ENCODE measurements around the gene NKD2.

NKD2 gene

DNA sequence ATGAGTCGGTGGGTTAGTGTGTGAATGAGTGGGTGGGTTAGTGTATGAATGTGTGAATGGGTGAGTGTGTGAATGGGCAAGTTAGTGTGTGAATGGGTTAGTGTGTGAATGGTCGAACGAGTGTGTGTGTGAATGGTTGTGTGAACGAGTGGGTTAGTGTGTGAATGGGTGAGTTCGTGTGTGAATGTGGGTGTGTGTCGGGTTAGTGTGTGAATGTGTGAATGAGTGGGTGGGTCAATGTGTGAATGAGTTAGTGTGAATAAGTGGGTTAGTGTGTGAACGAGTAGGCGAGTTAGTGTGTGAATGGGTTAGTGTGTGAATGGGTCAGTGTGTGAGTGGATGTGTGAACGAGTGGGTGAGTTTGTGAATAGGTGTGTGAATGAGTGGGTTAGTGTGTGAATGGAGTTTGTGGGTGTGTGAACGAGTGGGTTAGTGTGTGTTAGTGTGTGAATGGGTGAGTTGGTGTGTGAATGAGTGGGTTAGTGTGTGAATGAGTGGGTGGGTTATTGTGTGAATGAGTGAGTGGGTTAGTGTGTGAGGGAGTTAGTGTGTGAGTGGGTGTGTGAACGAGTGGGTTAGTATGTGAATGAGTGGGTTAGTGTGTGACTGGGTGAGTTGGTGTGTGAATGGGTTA, 38.8 kb downstream of the NKD2 start:
- DNase-seq = no peak

DNA sequence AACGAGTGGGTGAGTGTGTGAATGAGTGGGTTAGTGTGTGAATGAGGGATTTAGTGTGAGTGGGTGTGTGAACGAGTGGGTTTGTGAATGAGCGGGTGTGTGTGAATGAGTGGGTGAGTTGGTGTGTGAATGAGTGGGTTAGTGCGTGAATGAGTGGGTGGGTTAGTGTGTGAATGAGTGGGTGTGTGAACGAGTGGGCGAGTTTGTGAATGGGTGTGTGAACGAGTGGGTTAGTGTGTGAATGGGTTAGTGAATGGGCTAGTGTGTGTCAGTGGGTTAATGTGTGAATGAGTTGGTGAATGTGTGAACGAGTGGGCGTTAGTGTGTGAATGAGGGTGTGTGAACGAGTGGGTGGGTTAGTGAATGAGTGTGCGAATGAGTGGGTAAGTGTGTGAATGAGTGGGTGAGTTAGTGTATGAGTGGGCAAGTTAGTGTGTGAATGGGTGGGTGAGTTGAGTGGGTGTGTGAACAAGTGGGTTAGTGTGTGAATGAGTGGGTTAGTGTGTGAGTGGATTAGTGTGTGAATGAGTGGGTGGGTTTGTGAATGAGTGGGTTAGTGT, 39.6 kb downstream of the NKD2 start:
- DNase-seq = no peak

DNA sequence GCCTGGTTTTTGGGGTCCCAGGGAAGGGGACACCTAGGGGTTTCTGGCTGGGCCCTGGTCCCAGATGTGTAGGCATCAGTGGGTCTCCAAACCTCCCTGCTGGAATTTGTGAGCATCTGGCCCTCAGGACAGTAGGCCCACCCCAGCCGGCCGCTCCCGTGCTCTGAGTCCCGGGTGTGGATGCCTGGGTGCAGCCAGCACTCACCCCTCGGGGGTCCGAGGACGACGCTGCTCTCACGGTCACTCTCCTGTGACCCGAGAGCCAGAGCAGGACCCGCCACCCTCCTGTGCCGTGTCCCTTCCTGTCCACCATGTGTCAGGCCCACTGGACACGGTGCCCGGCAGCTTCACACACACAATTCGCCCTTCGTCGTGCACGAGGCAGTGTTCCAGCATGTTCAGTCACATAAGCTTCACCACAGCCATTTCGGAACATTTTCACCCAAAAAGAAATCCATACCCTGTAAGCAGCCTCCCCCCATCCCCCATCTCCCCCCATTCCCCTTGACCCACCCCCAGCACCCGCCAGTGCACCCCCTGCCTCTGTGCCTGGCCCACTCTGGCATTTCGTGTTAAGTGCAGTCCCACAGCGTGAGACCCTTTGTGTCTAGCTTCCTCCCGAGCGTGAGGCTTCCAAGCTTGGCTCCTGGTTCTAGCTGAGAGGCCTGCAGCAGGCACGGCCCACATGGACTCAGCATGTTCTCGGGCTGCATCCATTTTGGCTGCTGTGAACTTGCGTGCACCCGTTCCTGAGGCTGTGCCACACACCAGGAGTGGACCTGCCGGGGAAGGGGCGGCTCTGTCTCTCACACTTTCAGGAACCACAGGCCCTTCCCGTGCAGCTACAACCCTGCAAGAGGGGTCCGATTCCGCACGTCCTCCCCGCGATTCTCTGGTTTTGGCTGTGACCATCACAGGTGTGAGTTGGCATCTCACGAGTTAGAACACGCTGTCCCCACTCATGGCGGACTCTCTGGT, 40.5 kb downstream of the NKD2 start:
- DNase-seq = no peak

DNA sequence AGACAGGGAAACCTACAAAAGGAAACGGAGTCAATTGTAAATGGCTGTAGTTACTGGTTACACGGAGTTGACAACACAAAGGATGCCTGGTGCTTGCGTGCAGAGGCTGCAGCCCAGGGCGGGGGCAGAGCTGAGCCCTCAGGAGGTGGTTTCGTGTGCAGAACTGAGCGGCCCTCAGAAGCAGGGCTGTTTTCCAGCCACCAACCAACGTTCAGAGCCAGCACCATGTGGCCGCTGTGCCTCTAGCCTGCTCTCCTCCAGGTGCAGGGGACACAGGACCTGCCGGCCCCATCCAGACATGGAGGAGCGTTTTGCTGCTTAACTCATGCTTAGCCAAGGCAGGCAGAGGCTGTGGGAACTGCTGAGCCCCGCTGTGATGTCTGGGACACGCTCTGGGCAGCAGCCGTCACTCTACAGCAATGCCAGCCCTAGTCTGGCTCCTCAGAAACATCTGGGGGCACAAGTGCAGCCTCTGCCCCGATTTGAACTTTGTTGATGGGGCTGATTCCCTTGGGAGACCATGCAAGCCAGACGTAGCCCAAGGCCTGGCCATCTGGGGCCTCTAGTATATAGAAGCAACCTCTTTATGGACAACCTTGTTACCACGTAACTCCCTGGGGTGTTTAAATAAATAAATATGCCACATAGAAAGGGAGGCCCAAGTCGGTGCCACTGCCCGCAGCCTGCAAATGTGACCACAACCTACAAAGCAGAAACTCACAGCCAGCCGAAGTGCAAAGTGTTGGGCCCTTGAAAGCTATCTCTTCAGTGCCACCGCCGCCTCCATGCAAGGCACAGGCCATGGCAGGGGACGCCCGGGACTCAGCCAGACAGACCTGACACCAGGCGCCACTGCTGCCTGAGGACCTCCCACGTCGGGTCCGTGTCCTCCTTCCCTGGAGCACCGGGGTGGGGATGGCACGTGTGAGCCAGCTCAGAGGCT, 42.1 kb downstream of the NKD2 start:
- no peak for DNase-seq

DNA sequence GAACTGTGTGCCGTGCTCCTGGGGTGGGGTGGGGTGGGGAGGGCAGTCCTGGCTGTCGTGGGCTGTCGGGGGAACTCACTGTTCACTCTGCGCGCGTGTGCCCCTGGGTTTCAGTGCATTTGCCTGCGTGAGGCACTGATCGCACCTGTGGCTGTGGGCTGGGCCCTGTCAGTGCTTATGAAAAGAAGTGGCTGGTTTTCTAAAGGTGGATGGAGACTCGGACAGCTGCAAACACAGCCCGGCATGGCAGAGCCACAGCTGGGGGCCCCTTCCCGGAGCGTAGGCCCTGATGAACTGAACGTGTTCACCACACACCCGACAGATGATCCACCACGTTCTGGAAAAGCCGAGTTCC, 42.7 kb downstream of the NKD2 start:
- no peak for DNase-seq

DNA sequence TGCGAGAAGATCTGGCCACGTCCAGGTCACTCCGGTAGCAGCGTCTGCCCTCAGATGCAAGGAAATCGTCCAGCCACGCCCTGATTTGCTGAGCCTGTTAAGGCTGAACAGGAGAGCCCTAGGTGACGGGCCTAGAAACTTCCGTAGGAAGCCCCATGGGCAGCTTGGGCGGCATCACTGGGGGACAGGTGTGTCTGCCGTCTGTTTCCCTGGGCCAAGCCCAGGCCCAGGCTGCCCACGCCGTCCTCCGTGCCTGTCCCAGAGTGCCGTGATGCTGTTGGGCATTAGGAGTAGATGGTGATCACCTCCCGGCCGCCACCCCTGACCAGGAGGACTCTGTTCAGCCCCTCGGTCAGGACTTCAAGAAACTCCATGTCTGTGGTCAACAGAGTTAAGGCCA, 43.5 kb downstream of the NKD2 start:
- DNase-seq = no peak

DNA sequence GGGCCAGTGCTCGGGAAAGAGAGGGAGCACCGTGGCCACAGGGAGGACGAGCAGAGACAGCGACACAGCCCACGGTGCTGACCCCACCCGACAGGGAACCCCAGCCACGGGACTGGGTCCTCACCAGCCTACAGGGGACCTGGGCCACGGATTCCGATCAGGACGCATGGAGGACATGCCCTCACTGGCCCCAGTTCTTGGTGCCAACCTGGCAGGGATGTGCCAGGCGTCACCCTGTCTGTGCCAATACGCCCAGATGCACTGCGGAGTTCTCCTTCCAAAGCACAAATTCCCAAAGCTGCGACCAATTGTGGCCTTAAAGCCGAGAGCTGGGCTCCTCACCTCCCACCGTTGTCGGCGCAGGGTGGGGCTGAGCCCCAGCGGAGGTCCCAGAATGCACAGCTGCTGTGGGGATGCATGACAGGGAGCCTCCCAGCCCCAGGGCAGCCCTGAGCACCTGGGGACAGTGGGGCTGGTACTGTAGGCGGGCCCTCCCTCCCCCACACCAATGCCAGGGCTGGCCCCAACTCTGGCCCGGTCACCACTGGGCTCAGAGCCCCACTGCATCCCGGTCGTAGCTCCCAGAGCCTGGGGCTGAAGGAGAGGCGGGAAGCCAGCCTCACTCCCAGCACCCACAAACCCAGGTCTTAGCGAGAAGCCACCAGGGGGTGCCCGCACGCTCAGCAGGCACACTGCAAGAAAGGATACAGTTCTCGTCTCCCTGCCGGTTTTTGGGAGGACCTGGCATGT, 44.2 kb downstream of the NKD2 start:
- DNase-seq = no peak

DNA sequence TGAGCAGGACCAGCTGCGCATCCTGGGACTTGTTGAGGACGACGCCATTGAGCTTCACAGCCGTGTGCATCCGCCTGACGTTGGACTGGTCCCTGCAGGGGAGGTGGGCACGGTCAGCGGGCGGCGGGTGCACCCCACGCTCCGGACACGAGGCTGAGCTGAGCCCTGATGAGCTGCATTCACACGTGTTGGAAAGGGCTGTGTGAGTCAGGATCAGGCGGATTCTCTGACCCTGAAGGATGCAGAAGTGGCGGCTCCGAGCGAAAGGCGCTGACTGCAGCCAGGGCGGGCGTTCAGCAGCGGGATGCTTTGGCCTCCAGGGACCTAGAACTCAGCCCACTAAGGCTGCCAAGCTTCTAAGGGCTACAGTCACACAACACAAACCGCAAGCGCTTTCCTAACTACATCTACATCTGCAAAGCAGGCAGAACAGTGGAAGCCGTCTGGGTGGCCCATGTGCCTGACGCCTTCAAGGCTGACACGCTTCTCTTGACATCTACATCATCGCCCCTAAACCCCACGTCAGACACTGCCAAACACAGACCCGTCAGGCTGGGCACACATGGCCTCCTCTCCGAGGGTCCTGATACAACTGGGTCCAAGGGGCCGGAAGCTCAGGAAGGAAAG, 44.9 kb downstream of the NKD2 start:
- peak; percentile 46 for DNase-seq

DNA sequence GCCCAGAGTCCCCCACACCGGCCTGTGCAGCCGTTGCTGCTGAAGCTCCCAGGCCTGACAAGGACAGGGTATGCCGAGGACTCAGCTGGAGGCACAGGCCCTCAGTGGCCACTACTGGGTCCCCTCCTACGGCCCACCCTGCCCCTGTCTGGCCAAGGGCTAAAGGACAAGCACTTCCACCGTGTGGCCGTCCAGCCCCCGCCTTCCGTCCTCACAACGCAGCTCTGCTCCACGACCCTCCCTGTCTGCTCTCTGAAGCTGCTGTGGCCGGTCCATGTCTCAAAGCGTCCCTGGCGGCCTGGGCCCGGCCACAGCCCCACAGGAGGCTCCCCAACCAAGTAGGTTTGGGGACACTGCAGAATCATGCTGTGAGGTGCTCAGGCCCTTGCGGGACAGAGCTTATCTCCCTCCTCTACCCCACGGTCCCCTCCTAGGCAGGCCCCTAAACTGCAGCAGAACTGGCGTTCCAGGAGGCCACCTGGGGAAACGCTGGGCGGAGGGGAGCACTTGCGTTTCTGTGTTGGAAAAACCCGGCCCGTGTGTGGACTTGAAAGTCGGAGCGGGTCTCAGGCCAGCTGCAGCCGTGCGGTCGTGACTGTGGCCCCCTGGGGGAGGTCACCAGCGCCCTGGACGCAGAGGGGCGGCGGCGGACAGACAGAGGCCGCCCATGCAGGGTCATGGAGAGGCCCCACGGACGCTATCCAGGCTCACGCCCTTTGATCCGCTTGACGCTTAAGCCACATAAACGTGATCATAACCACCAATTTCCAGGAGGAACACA, 45.6 kb downstream of the NKD2 start:
- DNase-seq = no peak

DNA sequence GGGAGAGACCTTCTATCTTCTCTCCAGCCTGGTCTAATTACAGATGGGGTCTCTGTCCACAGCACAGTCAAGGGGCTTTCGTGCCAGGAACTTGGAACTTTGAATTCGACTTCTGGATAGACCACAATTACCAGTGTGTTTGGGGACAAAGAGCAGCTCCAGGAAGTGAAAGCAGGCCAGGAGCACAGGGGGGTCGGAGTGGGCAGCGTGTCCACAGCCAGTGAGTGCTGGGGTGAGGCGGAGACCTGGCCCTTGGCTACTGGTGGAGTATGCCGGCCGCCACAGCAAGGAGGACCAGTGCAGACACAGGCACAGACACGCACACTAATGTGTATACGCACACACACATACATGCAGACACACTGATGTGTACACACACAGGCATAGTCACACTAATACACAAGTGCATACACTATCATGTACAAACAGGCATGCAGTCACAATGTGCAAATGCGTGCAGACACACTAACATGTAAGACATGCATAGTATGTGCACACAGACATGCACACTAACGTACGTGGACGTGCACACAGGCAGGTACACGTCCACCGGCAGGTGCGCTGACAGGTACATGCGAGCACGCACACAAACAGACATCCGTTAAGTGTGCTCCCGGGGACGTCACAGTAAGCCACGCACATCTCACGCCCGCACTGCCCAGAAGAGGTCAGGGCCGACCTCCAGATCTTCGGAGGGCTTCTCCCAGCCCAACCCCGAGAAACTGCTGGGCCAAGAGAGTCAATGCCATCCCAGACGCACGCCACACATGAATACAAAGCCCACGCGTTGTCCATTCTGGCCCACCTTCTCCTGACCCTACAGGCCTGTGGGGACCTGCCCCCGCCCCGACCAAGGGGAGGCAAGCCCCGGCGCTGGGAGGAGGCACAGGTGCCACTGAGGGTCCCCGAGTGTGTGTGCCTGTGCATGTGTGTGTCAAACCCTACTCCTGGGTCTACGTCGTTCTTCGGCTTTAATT, 46.5 kb downstream of the NKD2 start:
- no peak for DNase-seq

DNA sequence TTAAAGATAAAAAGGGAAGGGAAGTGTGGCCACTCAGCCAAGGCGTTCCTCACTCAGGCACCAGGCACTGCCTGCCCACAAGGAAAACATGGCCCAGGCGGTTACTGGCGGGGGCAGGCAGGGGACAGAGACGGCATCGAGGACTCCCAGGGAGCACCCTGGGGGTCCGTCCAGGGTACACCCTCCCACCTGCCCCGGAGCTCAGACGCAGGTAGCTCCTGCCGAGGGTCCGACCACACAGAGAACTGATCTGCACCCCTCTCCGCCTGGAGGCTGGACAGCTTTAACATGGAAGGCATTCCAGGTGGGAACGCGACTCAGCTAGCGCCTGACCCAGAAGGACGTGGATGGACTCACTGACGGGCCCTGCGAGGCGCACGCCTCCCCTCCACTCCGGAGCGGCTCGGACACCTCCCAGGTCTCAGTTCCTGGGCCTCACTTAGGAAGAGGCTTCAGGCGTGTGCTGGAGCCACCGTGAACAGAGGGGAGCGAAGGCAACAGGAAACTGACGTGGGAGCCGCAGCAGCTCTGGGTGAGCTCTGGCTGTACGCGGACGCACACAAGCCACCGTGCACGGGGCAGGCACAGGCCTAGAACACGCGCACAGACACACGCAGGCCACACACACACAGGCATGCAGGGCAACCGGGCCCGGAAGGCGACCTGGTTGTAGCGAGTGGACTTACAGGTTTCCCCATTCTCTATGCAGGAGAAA, 47.5 kb downstream of the NKD2 start:
- no peak for DNase-seq

DNA sequence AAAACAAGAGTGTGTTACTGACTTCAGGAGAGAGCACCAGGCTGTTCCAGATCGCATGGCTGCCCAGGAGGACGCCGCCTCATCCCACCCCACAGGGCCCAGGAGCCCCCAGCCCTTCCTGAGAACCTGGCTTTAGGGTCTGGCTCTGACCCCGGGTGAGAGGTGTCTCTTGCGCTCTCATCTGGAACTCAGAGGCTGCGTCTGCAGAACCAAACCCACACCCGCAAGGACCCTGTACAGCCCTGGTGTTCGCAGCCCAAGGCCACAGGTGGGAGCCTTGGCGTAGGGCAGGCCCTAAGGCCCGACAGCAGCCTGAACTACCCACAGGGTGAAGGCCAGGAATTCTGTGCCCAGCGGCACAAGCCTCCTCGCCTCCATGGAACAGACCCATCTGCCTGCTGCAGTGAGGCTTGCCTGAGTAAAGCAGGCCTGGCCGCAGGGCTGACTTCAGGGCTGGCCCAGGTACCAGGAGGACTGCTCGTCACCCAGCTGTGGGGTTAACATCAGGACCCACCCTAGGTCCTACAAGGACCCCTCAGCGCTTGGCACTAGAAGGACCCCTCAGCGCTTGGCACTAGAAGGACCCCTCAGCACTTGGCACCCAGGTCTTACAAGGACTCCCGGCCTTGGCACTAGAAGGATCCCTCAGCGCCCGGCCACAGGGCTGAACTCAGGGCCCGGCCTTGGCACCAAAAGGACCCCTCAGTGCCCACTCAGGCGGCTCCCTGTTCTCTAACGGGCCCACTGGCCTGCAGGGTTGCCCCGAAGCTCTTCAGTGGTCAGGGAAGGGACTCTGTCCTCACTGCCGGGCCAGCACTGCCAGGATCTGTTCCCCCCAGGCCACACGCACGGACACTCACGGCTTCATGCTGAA, 48.2 kb downstream of the NKD2 start:
- no peak for DNase-seq

DNA sequence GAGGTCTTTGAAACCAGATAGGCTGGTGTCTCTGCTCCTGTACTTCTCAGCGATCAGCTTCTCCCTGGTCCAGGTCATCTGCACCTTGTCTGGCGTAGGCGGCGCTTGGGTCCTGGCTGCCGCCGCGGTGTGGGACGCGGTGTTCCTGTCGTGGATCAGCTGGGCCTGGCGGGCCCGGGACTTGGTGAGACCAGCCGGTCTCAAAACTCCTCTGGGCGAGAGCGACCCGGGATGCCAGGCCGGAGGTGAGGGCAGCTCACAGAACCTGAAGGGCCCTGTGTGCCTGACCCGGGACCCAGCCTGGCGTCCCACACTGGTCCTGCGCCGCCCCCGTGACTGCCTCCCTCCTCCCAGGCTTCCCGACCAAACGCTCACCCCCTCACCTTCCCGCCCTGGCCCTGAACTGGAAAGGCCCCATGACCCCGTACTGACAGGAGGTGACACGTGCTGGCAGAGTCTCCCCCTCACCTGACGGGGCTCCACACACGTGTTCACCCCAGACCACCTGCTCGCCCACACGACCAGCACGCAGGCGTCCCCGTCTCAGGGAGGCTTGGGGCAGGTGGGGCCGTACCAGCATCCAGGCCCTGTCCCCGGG, 49.0 kb downstream of the NKD2 start:
- DNase-seq = no peak

DNA sequence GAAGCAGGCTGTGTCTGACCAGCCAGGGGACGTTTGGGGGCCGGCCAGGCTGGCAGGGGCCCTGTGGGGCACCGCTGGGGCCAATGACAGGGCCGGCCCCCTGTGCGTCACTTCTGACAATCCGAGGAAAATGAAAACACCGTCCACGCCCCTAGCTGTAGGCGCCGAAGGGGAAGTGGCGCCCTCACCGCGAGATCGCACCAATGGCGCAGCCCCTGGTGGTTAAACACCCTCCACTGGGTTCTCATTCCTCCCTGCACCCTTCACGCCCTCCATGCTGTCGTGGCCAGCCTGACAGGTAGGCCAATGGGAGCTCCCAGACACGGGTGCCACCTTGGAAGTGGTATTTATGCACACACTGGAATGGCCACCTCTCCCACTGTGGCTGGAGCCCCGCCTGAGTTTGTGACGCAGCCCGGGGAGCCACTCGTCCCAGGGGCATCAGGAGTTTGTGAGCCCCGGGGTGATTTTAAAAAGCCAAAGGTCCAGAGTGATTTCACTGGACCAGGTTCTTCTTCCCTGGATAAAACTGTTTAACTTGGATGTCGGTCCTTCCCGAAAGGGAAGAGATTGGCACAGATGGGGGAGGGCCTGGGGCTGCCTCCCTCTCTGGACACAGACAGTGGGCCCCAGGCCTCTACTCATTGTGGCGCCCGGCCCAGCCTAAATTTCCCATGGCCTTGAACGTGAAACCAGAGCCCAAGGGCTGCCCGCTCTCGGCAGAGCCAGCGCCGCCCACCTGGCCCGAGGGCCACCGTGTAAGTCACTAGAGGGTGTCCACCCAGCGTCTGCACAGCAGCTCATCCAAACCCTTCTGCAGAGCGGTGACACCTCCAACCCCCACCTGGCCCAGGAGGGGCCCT, 49.7 kb downstream of the NKD2 start:
- DNase-seq = no peak

DNA sequence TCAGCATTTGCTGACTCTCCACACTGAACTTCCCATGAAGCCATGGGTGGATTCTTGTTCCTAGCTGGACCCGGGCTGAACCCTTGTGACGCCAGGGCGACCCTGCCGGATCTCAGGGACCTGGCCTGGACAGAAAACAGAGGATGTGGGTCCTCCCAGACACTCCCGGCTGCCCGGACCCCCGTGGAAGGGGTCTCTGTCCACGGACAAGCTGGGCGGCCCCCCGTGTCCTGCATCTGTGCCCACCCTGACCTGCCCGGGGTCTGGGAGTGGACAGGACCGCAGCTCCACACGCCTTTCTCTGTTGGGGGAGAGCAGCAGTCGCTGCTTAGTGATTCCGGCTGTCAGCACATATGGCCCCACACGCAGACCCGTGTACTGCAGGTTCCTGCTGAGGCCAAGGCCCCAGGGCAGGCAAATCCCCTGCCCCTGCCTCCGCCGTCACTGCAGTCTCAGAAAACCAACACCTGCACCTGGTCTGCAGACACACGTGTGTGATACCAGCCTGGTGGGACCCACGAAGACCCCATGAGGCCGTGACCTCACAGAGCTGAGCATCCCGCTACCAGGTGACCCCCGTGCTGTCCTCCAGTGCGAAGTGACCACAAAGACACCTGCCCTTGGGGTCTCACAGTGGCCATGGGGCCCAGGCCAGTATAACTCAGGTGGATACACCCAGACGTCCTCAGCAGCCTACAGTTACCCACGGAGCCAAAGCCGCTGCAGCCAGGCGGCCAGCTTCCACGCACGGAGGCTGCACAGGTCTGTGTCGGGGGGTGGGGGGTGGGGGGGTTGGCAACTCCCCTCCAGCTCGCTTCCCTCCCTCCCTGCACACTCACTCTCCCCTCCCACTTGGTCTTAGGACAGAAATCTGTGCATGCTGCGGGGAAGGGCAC, 50.6 kb downstream of the NKD2 start:
- no peak for DNase-seq

All from fibroblast of upper back skin (primary cell).